Measurements from ENCODE around the gene RPL39.
A peak's percentile ranks its signal among the peaks of the same experiment; 100 is the strongest.
"Not testable (repeated sequence)": the region's sequence is repeated elsewhere in the genome, so short reads cannot be mapped to it uniquely, and the experiment has no call there.

RPL39 gene

GRCh38 chrX:119791437-119792231 lies at the start of gene RPL39:
TSS of gene RPL39 (minus strand) at chrX:119791630. CDS start at chrX:119791576, 54 bp downstream.
- DNase-seq (ENCODE audit: low spot score) = peak; percentile 82

DNA sequence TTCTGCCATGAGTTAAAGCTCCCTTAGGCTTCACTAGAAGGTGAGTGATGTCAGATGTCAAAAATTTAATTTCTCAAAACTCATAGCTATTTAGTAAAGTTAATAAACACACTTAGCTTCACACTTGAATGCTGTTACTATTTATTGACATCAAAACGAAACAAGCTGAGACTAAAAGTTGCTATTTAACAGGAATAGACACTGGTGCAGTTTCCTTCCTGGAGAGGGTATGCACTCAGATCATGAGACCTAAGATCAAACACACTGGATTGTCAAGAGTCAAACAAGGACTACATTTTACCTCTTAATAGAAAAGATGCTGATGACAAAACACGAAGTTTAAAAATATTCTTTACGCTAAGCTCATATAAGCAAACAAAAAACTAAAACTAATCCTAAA lies 42.5 kb upstream of the RPL39 start:
- DNase-seq (ENCODE audit: low spot score) = no peak

DNA sequence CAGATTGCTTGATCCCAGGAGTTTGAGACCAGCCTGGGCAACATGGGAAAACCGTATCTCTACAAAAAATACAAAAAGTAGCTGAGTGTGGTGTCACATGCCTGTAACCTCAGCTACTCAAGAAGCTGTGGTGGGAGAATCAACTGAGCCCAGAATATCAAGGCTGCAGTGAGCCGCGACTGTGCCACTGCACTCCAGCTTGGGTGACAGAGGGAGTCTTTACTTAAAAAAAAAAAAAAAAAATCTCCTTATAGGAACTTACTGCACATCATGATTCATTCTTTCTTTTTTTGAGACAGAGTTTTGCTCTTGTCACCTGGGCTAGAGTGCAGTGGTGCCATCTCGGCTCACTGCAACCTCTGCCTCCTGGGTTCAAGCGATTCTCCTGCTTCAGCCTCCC lies 37.0 kb upstream of the RPL39 start:
- DNase-seq (ENCODE audit: low spot score) = no peak

- DNase-seq (ENCODE audit: low spot score) = no peak
Observed at GRCh38 chrX:119826399-119826959, 35.0 kb upstream of the RPL39 start.

DNA sequence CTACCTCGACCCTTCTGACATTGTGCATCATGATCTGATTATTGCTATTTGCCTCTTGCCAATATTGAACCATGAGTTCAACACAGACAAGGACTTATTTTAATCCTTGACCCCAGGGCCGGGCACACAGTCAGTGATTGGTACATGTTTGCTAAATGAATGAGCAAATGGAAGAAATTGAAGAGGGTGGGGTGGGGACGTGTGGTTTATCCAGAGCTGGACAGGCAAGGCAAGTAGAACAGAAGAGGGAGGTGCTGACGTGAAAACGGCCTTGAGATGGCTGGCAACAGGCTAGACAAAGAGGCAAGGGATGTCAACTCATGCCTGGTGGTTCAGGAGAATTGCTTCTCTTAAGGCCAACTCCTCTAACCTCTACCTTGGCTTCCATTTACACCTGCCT lies 32.8 kb upstream of the RPL39 start:
- DNase-seq (ENCODE audit: low spot score) = not testable (repeated sequence)

GRCh38 chrX:119821703-119822102 lies 30.3 kb upstream of the RPL39 start:
- DNase-seq (ENCODE audit: low spot score) = not testable (repeated sequence)

GRCh38 chrX:119817130-119817690 lies 25.8 kb upstream of the RPL39 start:
- DNase-seq (ENCODE audit: low spot score) = no peak

DNA sequence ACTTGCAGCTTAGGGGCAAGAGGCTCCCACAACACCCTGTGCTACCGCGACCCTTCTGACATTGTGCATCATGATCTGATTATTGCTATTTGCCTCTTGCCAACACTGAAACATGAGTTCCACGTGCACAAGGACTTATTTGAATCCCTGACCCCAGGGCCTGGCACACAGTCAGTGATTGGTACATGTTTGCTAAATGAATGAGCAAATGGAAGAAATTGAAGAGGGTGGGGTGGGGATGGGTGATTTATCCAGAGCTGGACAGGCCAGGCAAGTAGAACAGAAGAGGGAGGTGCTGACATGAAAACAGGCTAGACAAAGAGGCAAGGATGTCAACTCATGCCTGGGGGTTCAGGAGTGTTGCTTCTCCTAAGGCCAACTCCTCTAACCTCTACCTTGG lies 24.9 kb upstream of the RPL39 start:
- DNase-seq (ENCODE audit: low spot score) = no peak

DNA sequence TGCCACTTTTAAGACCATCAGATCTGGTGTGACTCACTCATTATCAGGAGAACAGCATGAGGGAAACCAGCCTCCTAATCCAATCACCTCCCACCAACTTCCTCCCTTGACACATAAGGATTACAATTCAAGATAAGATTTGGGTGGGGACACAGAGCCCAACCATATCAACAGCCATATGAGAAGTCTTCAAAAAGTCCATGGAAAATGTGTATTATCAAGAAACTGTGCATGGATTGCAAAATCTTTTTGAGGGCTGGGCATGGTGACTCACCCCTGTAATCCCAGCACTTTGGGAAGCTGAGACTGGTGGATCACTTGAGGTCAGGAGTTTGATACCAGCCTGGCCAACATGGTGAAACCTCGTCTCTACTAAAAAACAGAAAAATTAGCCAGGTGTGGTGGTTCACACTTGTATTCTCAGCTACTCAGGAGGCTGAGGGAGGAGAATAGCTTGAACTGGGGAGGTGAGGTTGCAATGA lies 17.8 kb upstream of the RPL39 start:
- no peak for DNase-seq (ENCODE audit: low spot score)

DNA sequence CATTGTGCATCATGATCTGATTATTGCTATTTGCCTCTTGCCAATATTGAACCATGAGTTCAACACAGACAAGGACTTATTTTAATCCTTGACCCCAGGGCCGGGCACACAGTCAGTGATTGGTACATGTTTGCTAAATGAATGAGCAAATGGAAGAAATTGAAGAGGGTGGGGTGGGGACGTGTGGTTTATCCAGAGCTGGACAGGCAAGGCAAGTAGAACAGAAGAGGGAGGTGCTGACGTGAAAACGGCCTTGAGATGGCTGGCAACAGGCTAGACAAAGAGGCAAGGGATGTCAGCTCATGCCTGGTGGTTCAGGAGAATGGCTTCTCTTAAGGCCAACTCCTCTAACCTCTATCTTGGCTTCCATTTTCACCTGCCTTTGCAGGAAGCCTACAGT lies 17.0 kb upstream of the RPL39 start:
- DNase-seq (ENCODE audit: low spot score) = not testable (repeated sequence)

GRCh38 chrX:119802546-119802945 lies 11.1 kb upstream of the RPL39 start:
- no peak for DNase-seq (ENCODE audit: low spot score)

- no peak for DNase-seq (ENCODE audit: low spot score)
Observed at GRCh38 chrX:119801253-119802221, 10.1 kb upstream of the RPL39 start.

GRCh38 chrX:119790977-119791436 lies 423 bp downstream of the RPL39 start:
- peak; percentile 55 for DNase-seq (ENCODE audit: low spot score)

DNA sequence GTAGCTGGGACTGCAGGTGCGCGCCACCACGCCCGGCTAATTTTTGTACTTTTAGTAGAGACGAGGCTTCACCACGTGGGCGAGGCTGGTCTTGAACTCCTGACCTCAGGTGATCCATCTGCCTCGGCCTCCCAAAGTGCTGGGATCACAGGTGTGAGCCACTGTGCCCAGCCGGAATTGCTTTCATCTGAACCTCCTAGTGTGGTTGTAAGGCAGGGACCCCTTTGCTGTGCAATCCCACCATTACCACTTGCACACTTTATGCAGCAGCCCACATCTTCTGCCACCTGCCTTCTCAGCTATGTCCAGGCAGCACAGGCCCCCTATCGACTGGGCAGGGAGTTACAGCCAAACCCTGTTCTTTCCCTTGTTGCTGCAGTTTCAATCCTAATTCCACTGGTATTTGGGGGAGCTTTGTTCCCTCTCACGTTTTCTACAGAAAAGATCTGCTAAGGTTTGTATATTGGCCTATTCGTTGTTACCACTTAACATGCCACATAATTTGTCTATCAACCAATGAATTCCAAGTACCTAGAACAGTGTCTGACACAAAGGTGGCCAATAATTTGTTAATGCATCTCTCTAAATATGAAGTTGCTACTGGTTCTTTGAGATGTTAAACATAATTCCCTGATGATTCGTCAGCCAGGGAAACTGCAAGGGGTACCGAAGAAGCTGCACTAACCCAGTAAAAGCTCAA lies 6.5 kb downstream of the RPL39 start:
- DNase-seq (ENCODE audit: low spot score) = peak; percentile 30

GRCh38 chrX:119783026-119783425 lies 8.4 kb downstream of the RPL39 start:
- no peak for DNase-seq (ENCODE audit: low spot score)

- DNase-seq (ENCODE audit: low spot score) = no peak
Observed at GRCh38 chrX:119778829-119779228, 12.6 kb downstream of the RPL39 start.

DNA sequence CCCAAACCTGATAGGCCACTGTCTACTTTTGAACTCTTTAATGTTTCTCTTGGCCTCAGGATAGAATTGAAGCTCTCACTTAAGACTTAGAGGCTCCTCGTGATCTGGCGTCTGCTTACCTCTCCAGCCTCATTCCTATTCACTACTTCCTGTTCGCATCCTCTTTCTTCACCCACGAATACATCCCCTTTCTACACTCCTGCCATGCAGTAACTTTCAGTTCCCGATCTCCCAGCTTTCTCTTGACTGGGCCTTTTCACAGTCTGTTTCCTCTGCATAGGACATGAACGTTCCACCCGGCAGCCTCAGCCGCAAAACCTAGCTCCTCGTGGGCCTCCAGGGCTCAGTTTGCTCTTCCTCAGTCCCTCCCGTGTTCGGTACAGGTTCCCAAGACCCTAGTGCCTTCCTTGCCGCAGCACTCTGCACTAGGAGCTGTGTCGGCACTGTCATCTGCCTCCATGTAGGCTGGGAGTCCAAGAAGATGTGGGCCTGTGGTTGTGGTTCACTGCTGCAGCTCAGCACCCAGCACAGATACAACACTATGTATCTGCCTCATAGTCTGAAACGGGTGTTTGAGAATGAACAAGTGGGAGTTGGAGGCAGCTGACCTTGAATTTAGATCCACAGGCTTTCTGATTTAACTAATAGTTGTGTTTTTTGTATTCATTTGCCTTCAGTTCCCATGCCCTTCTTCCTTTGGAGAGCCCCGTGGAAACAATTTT lies 15.8 kb downstream of the RPL39 start:
- DNase-seq (ENCODE audit: low spot score) = no peak

DNA sequence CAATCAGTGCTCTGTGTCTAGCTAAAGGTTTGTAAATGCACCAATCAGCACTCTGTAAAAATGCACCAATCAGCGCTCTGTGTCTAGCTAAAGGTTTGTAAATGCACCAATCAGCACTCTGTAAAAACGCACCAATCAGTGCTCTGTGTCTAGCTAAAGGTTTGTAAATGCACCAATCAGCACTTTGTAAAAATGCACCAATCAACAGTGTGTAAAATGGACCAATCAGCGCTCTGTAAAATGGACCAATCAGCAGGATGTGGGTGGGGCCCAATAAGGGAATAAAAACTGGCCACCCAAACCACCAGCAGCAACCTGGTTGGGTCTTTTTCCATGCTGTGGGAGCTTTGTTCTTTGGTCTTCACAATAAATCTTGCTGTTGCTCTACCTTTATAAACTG lies 22.0 kb downstream of the RPL39 start:
- DNase-seq (ENCODE audit: low spot score) = not testable (repeated sequence)

GRCh38 chrX:119768436-119768835 lies 23.0 kb downstream of the RPL39 start:
- DNase-seq (ENCODE audit: low spot score) = not testable (repeated sequence)

- DNase-seq (ENCODE audit: low spot score) = no peak
Observed at GRCh38 chrX:119763836-119764387, 27.5 kb downstream of the RPL39 start.

Data from hematopoietic multipotent progenitor cell treated with erythropoietin and hydrocortisone succinate and interleukin-3 and kit ligand, for 17 days (in vitro differentiated cells).